ENCODE data around the gene MNT.

Gene MNT

GRCh38 chr17:2415081-2415480 lies 14.2 kb upstream of the MNT start:
- H3K27ac ChIP-seq: no peak overlapping the region
- TF ChIP-seq ZFX (IDR thresholded peaks at IDR 0.05; ENCODE audit: borderline replicate concordance) (no peak), CTCF (IDR thresholded peaks at IDR 0.05) (no peak)

- no peak for TF ChIP-seq ZFX (IDR thresholded peaks at IDR 0.05; ENCODE audit: borderline replicate concordance)
- no peak for TF ChIP-seq CTCF (IDR thresholded peaks at IDR 0.05)
- H3K27ac ChIP-seq: no peak overlapping the region
These were observed 13.7 kb upstream of the MNT start for GRCh38 chr17:2414446-2415064.

GRCh38 chr17:2412561-2413021 lies 11.7 kb upstream of the MNT start:
- TF ChIP-seq CTCF (IDR thresholded peaks at IDR 0.05) (no peak), ZFX (IDR thresholded peaks at IDR 0.05; ENCODE audit: borderline replicate concordance) (no peak)
- H3K27ac ChIP-seq: no peak overlapping the region

GRCh38 chr17:2410951-2411350 lies 10.1 kb upstream of the MNT start:
- H3K27ac ChIP-seq: no peak overlapping the region

GRCh38 chr17:2406903-2407790 lies 6.3 kb upstream of the MNT start:
- TF ChIP-seq CTCF (IDR thresholded peaks at IDR 0.05) (no peak), ZFX (IDR thresholded peaks at IDR 0.05; ENCODE audit: borderline replicate concordance) (no peak)
- H3K27ac ChIP-seq: no peak overlapping the region

More at GRCh38 chr17:2410951-2411350, 10.1 kb upstream of the MNT start:
- TF ChIP-seq ZFX (IDR thresholded peaks at IDR 0.05; ENCODE audit: borderline replicate concordance): no peak
- no peak for TF ChIP-seq CTCF (IDR thresholded peaks at IDR 0.05)

- TF ChIP-seq ZFX (IDR thresholded peaks at IDR 0.05; ENCODE audit: borderline replicate concordance) (no peak), CTCF (IDR thresholded peaks at IDR 0.05) (no peak)
These were observed 5.5 kb upstream of the MNT start for GRCh38 chr17:2406271-2406902.

More at GRCh38 chr17:2406271-2406902, 5.5 kb upstream of the MNT start:
- H3K27ac ChIP-seq: no peak overlapping the region
